Esophagus muscularis mucosa (tissue), 3 donors: Measurements from ENCODE around the gene MIAT.

Experiments used
- CTCF ChIP-seq, 3 experiments: fragments of 200-600 bp in 2 of 3; fragments of 450-650 bp in 1 of 3; sonication (generic) in 2 of 3; IDR thresholded peaks; one replicate each; pipeline ENCODE4 v1.5.1; 2017 to 2019; ENCODE audit warnings: antibody characterized with exemption in 3 of 3, mild to moderate bottlenecking in 2 of 3, moderate library complexity in 1 of 3
- POLR2A ChIP-seq: fragments of 450-650 bp; IDR thresholded peaks from one replicate; pipeline ENCODE4 v1.6.1; 2017; ENCODE audit warnings: antibody characterized with exemption, moderate library complexity, mild to moderate bottlenecking, low read depth

GRCh38 chr22:26610072-26610958 lies 47.1 kb upstream of the MIAT start:
- TF ChIP-seq CTCF (IDR thresholded peaks at IDR 0.05), result no peak
- no peak for TF ChIP-seq POLR2A
